Osteoblast (primary cell): ENCODE measurements around the gene NFX1. TPM values are rescaled to one million over a fixed set of nuclear protein-coding genes. Genes with fewer than 3 reads are reported as not detected.
"Not testable (repeated sequence)": the region's sequence is repeated elsewhere in the genome, so short reads cannot be mapped to it uniquely, and the experiment has no call there.

Experiments
- DNase-seq: peaks from one replicate; pipeline ENCODE4 v3.0.0; 2011; ENCODE audit warnings: low spot score, mixed read lengths; ENCODE audit not compliant: insufficient read length; ENCODE audit errors: missing footprints
- H2AFZ ChIP-seq: 2 replicates; pipeline ENCODE4 v1.6.0; 2011; ENCODE audit warnings: mild to moderate bottlenecking, low read length
- H3K27ac ChIP-seq: 2 replicates; pipeline ENCODE4 v1.5.1; 2011; ENCODE audit warnings: mild to moderate bottlenecking, low read depth, low read length, moderate library complexity
- H3K27me3 ChIP-seq: 2 replicates; pipeline ENCODE4 v1.6.0; 2012; ENCODE audit warnings: mild to moderate bottlenecking, control low read depth, inconsistent platforms, low read length, moderate library complexity; ENCODE audit not compliant: insufficient read depth
- H3K36me3 ChIP-seq: 2 replicates; pipeline ENCODE4 v1.5.1; 2011; ENCODE audit warnings: mild to moderate bottlenecking, low read length, control low read depth, moderate library complexity; ENCODE audit not compliant: insufficient read depth
- H3K4me1 ChIP-seq: 2 replicates; pipeline ENCODE4 v1.5.1; 2011; ENCODE audit warnings: mild to moderate bottlenecking, low read length, control low read depth, moderate library complexity; ENCODE audit not compliant: insufficient read depth
- H3K4me2 ChIP-seq: 2 replicates; pipeline ENCODE4 v1.6.0; 2011; ENCODE audit warnings: mild to moderate bottlenecking, low read length; ENCODE audit not compliant: insufficient read depth
- H3K4me3 ChIP-seq: fragments of 200-600 bp; sonication (generic); 3 replicates; pipeline ENCODE4 v1.5.1; 2012; ENCODE audit warnings: mild to moderate bottlenecking, low read length, inconsistent platforms; ENCODE audit not compliant: insufficient read depth
- H3K79me2 ChIP-seq: 2 replicates; pipeline ENCODE4 v1.6.0; 2012; ENCODE audit warnings: mild to moderate bottlenecking, low read length, control low read depth, inconsistent platforms; ENCODE audit not compliant: insufficient read depth
- H3K9me3 ChIP-seq: 2 replicates; pipeline ENCODE4 v1.5.1; 2011; ENCODE audit warnings: low read depth, low read length, control low read depth
- H4K20me1 ChIP-seq: 2 replicates; pipeline ENCODE4 v1.6.0; 2012; ENCODE audit warnings: mild to moderate bottlenecking, low read length, control low read depth; ENCODE audit not compliant: insufficient read depth
- total RNA-seq: library from RNA; depleted of rRNA; stranded (reverse); fragments of >200 nt; gene quantifications from 2 replicates; pipeline ENCODE4 v1.2.3, GENCODE V29; 2012
- TF ChIP-seq, protein P1 (sequence below): IDR thresholded peaks from 2 replicates; pipeline ENCODE4 v1.5.1; 2011; ENCODE audit warnings: mild to moderate bottlenecking, low read depth, low read length, moderate library complexity; ENCODE audit errors: extremely low read depth

Gene NFX1
- total RNA-seq, 1 donor, result 34.0 TPM

DNA sequence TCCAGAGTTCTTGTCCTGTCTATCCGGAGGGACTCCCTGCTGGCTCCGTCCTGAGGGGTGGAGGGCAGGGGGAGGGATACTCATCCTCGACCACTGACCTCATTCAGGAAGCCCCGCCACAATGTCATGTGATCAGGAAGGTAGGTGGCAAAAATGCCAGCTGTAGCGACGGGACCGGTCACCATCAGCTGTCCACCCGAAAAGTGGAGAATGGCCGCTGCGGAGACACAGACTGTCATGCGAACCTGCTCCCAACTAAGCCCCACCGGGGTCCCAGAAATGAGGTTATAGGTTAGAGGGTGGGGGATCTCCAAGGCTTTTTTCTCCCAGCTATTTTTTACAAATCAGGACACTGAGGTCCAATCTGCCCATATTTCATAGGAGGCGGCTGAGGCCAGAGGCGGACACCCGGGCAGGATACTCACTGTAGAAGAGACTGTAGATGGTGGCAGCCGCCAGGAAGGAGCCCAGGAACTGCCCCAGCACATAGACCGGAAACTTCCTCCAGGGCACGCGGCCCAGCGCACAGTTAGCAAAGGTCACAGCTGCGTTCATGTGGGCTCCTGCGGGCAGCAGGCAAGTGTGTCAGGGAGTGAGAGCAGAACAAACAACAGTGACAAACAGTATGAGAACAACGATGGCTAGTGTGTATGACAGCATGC, 95.8 kb downstream of the NFX1 start:
- DNase-seq, H3K4me3 ChIP-seq, H3K4me1 ChIP-seq, H4K20me1 ChIP-seq, H3K9me3 ChIP-seq, H3K4me2 ChIP-seq, H3K27me3 ChIP-seq, H2AFZ ChIP-seq, H3K27ac ChIP-seq, H3K36me3 ChIP-seq, H3K79me2 ChIP-seq: not testable (repeated sequence)

DNA sequence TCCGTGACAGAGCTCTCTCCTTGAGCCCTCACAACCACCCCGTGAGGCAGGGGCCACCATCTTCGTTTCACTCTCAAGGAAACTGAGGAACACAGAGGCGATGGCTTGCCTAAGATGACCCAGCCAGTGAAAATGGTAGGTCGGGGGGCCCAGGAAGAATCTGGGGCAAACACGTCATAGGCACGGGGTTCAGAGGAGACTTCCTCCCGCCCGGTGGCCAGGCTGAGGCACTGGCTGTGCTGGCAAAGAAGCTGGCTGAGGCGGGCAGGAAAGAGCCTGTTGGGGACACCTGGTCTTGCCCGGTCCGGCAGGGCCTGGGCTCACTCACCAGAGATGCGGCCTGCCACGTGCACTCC, 96.3 kb downstream of the NFX1 start:
- H3K27ac ChIP-seq, DNase-seq, H4K20me1 ChIP-seq, H3K4me1 ChIP-seq, H3K9me3 ChIP-seq, H3K36me3 ChIP-seq, H3K79me2 ChIP-seq, H2AFZ ChIP-seq, H3K4me2 ChIP-seq, H3K27me3 ChIP-seq, H3K4me3 ChIP-seq: not testable (repeated sequence)

DNA sequence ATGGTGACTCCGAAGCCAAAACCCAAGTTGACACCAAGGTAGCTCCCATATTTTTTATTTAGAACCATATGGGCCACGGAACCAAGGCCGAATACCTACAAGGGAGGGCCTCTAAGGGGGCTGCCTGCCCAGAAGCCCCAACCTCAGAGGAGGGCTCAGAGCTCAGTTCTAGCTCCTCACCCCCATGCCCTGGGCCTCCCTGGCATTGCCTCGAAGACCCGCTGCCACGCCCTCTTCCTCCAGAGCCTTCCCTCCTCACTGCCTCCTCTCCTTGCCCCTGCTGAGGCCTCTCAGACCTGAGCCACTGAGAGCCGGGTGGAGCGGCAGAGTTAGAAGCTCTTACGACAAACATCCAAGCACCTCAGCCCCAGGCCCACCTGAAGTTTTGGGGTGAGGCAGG, 96.7 kb downstream of the NFX1 start:
- not testable (repeated sequence) for H3K27ac ChIP-seq, H4K20me1 ChIP-seq, H3K27me3 ChIP-seq, H3K4me2 ChIP-seq, H3K36me3 ChIP-seq, H3K4me3 ChIP-seq, DNase-seq, H3K79me2 ChIP-seq, H3K4me1 ChIP-seq, H2AFZ ChIP-seq, H3K9me3 ChIP-seq

DNA sequence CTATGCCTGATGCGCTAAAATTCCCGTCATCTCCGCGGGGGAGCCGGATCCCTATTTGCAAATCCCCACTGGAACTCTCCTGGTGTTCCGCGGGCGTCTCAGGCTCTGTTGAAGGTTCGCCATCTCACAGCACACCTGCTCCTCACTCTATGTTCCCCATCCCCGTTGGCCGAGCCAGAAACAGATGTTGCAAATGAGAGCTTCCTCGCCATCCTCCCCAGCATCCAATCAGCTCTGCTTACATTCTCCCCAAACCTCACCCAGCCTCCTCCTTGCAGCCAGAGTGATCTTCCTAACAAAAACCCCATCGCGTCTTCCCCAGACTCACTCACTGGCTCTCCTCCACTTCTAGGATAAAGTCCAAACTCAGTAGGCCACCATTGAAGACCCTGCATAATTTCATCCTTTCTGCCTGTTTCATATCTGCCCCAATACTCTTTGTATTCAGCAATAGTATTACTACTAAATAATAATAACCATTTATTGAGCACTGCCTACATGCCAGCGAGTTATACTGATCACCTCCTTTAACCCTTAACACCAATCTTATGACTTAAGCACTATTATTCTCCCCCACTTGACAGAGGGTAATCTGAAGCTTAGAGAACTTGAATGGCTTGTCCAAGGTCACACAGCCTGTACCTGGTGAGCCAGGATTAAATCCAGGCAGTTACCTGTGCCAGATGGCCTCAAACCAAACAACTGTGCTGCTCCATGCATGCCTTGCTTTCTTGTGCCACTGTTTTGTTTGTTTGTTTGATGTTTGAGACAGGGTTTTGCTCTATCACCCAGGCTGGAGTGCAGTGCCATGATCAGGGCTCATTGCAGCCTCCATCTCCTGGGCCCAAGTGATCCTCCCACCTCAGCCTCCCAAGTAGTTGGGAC, 98.0 kb downstream of the NFX1 start:
- DNase-seq, result no peak
- Histone ChIP-seq H3K27me3 (peaks cover 2% of the 10 kb centered on the region), H3K27ac (no peak overlapping the region), H3K79me2 (no peaks in the 10 kb centered on the region), H3K4me1 (peaks cover 8% of the 10 kb centered on the region), H2AFZ (no peak overlapping the region), H4K20me1 (no peaks in the 10 kb centered on the region), H3K4me3 (no peak overlapping the region), H3K4me2 (no peak overlapping the region), H3K9me3 (no peaks in the 10 kb centered on the region), H3K36me3 (no peaks in the 10 kb centered on the region)
- TF ChIP-seq, protein P1, sequence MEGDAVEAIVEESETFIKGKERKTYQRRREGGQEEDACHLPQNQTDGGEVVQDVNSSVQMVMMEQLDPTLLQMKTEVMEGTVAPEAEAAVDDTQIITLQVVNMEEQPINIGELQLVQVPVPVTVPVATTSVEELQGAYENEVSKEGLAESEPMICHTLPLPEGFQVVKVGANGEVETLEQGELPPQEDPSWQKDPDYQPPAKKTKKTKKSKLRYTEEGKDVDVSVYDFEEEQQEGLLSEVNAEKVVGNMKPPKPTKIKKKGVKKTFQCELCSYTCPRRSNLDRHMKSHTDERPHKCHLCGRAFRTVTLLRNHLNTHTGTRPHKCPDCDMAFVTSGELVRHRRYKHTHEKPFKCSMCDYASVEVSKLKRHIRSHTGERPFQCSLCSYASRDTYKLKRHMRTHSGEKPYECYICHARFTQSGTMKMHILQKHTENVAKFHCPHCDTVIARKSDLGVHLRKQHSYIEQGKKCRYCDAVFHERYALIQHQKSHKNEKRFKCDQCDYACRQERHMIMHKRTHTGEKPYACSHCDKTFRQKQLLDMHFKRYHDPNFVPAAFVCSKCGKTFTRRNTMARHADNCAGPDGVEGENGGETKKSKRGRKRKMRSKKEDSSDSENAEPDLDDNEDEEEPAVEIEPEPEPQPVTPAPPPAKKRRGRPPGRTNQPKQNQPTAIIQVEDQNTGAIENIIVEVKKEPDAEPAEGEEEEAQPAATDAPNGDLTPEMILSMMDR, result no peak

DNA sequence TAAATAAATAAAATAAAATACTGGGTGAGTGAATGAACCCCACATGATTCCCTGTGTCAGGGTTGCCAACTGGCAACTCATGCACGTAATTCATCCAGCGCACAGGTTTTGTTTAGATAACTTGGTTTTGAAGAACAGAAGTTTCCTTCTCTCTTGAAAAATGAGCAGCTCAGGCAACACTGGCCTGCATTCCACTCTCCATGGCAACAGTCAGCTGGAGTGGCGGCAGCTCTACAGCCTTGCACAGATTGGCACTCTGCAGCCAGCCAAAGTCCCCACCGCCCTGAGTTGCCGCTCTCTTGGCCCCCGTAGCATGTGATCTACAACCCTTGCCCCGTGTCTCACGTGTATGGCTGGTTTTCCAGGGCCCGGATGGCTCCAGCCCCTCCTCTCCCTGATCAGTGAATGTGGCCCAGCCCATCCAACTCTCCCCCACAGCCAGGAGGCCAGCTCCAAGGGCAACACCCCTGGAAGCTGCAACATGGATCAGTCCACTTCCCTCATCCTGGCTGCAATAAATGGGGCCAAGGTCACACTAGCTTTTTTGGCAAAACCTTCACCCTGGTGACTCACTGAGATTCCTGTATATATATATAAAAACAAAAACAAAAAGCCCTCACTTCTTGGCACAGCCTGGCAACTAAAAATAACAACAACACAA, 100.9 kb downstream of the NFX1 start:
- H3K27me3 ChIP-seq, H3K9me3 ChIP-seq, H3K4me1 ChIP-seq, DNase-seq, H4K20me1 ChIP-seq, H3K79me2 ChIP-seq, H3K36me3 ChIP-seq: not testable (repeated sequence)
- Histone ChIP-seq H3K27ac (peak overlapping the region; percentile 53), H3K4me2 (peak overlapping the region; percentile 55), H2AFZ (peak overlapping the region; percentile 72), H3K4me3 (peak overlapping the region; percentile 51)

DNA sequence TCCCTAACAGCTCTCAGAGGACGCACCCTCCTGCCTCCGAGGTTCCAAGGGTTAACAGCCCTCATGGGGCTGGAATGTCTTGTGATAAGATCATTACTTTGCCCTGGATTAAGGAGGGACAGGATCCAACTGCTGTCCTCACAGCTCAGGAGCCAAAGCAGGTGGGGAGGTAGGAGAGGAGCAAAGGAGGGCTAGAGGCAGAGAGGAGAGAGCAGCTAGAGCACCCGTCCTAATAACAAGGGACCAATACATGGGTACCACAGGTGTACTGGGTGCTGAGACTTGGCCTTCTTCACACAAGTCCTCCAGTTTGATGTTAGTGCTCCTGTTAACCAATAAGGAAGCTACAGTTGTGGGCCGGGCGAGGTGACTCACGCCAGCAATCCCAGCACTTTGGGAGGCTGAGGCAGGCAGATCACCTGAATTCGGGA, 102.3 kb downstream of the NFX1 start:
- H3K4me1 ChIP-seq, H3K27me3 ChIP-seq, H3K36me3 ChIP-seq, H3K27ac ChIP-seq, H4K20me1 ChIP-seq, H2AFZ ChIP-seq, H3K4me2 ChIP-seq, H3K4me3 ChIP-seq, DNase-seq, H3K79me2 ChIP-seq, H3K9me3 ChIP-seq: not testable (repeated sequence)
